Measurements from ENCODE around the gene OASL.

OASL gene

DNA sequence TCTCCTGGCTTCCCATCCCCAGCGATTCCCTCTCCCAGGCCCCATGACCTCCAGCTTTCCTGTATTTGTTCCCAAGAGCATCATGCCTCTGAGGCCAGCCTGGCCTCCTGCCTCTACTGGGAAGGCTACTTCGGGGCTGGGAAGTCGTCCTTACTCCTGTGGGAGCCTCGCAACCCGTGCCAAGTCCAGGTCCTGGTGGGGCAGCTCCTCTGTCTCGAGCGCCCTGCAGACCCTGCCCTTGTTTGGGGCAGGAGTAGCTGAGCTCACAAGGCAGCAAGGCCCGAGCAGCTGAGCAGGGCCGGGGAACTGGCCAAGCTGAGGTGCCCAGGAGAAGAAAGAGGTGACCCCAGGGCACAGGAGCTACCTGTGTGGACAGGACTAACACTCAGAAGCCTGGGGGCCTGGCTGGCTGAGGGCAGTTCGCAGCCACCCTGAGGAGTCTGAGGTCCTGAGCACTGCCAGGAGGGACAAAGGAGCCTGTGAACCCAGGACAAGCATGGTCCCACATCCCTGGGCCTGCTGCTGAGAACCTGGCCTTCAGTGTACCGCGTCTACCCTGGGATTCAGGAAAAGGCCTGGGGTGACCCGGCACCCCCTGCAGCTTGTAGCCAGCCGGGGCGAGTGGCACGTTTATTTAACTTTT, 37.1 kb downstream of the OASL start:
- H3K4me3 ChIP-seq (ENCODE audit: low read depth, low read length) = no peak overlapping the region
- DNase-seq (ENCODE audit: low read depth) = no peak
- TF ChIP-seq, protein P1, sequence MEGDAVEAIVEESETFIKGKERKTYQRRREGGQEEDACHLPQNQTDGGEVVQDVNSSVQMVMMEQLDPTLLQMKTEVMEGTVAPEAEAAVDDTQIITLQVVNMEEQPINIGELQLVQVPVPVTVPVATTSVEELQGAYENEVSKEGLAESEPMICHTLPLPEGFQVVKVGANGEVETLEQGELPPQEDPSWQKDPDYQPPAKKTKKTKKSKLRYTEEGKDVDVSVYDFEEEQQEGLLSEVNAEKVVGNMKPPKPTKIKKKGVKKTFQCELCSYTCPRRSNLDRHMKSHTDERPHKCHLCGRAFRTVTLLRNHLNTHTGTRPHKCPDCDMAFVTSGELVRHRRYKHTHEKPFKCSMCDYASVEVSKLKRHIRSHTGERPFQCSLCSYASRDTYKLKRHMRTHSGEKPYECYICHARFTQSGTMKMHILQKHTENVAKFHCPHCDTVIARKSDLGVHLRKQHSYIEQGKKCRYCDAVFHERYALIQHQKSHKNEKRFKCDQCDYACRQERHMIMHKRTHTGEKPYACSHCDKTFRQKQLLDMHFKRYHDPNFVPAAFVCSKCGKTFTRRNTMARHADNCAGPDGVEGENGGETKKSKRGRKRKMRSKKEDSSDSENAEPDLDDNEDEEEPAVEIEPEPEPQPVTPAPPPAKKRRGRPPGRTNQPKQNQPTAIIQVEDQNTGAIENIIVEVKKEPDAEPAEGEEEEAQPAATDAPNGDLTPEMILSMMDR (IDR thresholded peaks at IDR 0.05; ENCODE audit: low read depth, low read length, missing control alignments) = no peak

DNA sequence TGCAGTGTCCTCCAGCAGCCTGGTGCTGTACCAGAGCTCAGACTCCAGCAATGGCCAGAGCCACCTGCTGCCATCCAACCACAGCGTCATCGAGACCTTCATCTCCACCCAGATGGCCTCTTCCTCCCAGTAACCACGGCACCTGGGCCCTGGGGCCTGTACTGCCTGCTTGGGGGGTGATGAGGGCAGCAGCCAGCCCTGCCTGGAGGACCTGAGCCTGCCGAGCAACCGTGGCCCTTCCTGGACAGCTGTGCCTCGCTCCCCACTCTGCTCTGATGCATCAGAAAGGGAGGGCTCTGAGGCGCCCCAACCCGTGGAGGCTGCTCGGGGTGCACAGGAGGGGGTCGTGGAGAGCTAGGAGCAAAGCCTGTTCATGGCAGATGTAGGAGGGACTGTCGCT, 38.0 kb downstream of the OASL start:
- DNase-seq (ENCODE audit: low read depth) = no peak
- no peak overlapping the region for H3K4me3 ChIP-seq (ENCODE audit: low read depth, low read length)
- TF ChIP-seq, protein P1 (IDR thresholded peaks at IDR 0.05; ENCODE audit: low read depth, low read length, missing control alignments) = no peak

DNA sequence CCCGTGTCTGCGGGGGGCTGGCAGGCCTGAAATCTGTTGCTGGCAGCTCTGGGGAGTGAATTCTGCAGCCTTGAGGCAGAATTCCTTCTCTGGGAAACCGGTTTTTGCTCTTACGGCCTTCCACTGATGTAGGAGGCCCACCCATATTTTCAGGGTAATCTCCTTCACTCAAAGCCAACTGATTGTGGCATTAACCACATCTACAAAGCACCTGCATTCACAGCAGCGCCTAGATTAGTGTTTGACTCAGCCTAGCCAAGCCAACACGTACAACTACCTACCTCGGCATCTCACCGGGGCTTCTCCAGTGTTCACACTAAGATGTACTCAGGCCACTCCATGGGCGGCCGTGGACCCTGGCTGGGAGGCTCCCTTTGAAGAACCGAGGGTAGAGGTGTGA, 38.5 kb downstream of the OASL start:
- H3K4me3 ChIP-seq (ENCODE audit: low read depth, low read length) = no peak overlapping the region
- TF ChIP-seq, protein P1 (IDR thresholded peaks at IDR 0.05; ENCODE audit: low read depth, low read length, missing control alignments) = no peak
- DNase-seq (ENCODE audit: low read depth) = no peak

DNA sequence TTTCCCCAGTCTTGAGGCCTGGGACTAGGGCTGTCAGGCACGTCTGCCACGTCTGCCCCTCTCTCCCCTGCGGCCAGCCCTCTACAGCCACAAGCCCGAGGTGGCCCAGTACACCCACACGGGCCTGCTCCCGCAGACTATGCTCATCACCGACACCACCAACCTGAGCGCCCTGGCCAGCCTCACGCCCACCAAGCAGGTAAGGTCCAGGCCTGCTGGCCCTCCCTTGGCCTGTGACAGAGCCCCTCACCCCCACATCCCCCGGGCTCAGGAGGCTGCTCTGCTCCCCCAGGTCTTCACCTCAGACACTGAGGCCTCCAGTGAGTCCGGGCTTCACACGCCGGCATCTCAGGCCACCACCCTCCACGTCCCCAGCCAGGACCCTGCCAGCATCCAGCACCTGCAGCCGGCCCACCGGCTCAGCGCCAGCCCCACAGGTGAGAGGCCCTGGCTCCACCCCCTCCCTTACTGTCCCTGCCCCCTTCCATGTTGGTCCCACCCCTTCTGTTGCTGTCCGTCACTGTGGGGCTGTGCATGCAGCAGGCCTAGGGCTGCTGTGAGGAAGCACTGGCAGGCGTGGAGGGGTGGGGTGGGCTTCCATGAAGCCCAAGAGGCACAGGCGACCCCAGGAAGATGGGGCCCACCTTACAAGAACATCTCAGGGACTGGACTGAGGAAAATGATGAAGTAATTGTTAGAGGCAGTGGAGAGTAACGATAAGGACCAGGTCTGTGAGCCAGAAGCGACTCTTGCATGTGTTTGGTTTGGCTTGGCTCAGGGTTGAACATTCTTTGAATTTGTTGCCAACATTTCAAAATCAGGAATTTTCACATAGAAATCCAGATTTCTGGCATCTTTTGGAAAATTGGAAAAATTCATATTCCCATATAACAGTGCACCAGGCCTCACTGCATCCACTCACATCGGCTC, 39.6 kb downstream of the OASL start:
- H3K4me3 ChIP-seq (ENCODE audit: low read depth, low read length) = no peak overlapping the region
- TF ChIP-seq, protein P1 (IDR thresholded peaks at IDR 0.05; ENCODE audit: low read depth, low read length, missing control alignments) = no peak

DNA sequence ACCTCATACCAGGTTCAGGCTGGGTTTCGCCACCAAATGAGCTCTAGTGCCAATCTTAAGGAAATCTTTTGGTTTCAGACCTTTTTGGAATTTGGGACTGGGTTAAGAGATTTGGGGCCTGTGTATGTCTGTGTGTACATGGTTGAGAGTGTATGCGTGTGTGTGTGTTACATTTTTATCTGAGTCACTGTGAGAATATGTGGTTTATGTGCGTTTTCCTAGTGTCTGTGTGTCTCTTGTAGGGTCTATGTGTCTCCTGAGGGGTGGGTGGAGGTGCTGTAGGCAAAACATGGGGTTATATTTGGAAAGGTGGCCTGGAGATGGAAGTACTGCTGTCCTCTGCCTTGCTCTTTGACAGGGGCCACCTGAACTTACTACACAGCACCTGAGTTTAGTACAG, 40.6 kb downstream of the OASL start:
- no peak for DNase-seq (ENCODE audit: low read depth)
- TF ChIP-seq, protein P1 (IDR thresholded peaks at IDR 0.05; ENCODE audit: low read depth, low read length, missing control alignments) = no peak
- H3K4me3 ChIP-seq (ENCODE audit: low read depth, low read length) = no peak overlapping the region

More for the DNA sequence above, 39.6 kb downstream of the OASL start:
- DNase-seq (ENCODE audit: low read depth) = no peak

DNA sequence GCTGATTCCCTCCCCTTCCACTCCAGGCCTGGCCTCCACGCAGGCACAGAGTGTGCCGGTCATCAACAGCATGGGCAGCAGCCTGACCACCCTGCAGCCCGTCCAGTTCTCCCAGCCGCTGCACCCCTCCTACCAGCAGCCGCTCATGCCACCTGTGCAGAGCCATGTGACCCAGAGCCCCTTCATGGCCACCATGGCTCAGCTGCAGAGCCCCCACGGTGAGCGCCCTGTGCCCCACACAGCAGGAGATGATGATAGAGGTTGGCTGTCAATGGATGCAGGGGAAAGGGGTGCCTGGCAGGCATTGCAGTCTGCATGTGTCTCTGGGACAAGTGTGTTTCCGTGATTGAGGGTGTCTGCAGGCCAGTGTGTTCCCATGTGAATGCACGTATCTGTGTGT, 41.6 kb downstream of the OASL start:
- DNase-seq (ENCODE audit: low read depth) = no peak
- TF ChIP-seq, protein P1 (IDR thresholded peaks at IDR 0.05; ENCODE audit: low read depth, low read length, missing control alignments) = no peak
- H3K4me3 ChIP-seq (ENCODE audit: low read depth, low read length) = no peak overlapping the region

Data from GM12864 (cell line).